Body of pancreas (tissue), 4 donors: ENCODE measurements around the gene PACS1.

Source experiments
- CTCF ChIP-seq, 7 experiments: fragments of 450-650 bp in 4 of 7; fragments of 200-600 bp in 3 of 7; sonication (generic) in 3 of 7; IDR thresholded peaks; one replicate each; pipeline ENCODE4 v1.5.1; 2016 to 2019; ENCODE audit warnings: antibody characterized with exemption in 7 of 7
- POLR2A ChIP-seq, 3 donors: fragments of 450-650 bp; IDR thresholded peaks; one replicate each; pipeline ENCODE4 v1.6.1; 2016; ENCODE audit warnings: antibody characterized with exemption in 3 of 3, mild to moderate bottlenecking in 2 of 3

GRCh38 chr11:66126808-66127555 is 56.9 kb downstream of the PACS1 start:
- no peak for TF ChIP-seq CTCF (IDR thresholded peaks at IDR 0.05)
- no peak for TF ChIP-seq POLR2A (IDR thresholded peaks at IDR 0.05)
